Measurements from ENCODE around the gene MYL9.

MYL9 gene

DNA sequence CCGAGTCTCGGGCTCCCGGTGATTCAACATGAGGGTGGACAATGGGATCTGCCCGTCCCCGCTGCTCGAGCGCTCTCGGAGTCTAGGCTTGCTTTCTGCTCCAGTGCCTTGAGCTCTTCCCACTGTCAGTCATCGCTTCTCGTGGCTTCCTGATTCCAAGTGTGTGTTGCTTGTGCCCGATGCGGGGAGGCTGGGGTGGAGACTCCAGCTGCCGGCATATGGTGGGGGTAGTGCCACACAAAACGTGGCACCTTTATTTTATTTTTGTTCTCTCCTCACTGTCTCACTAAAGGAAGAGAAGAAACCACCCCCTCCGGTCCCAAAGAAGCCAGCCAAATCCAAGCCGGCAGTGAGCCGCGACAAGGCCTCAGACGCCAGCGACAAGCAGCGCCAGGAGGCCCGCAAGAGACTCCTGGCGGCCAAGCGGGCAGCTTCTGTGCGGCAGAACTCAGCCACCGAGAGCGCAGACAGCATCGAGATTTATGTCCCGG lies 14.8 kb upstream of the MYL9 start:
- DNase-seq (ENCODE audit: low read depth, low spot score), result no peak
- TF ChIP-seq, protein P1, sequence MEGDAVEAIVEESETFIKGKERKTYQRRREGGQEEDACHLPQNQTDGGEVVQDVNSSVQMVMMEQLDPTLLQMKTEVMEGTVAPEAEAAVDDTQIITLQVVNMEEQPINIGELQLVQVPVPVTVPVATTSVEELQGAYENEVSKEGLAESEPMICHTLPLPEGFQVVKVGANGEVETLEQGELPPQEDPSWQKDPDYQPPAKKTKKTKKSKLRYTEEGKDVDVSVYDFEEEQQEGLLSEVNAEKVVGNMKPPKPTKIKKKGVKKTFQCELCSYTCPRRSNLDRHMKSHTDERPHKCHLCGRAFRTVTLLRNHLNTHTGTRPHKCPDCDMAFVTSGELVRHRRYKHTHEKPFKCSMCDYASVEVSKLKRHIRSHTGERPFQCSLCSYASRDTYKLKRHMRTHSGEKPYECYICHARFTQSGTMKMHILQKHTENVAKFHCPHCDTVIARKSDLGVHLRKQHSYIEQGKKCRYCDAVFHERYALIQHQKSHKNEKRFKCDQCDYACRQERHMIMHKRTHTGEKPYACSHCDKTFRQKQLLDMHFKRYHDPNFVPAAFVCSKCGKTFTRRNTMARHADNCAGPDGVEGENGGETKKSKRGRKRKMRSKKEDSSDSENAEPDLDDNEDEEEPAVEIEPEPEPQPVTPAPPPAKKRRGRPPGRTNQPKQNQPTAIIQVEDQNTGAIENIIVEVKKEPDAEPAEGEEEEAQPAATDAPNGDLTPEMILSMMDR (IDR thresholded peaks at IDR 0.05; ENCODE audit: low read depth, low read length), result no peak
- in situ Hi-C loops (cut with HindIII; ENCODE audit: low sequenced_read_pairs), result no loop called here
- no peak overlapping the region for H3K4me3 ChIP-seq (ENCODE audit: low read depth, low read length)

DNA sequence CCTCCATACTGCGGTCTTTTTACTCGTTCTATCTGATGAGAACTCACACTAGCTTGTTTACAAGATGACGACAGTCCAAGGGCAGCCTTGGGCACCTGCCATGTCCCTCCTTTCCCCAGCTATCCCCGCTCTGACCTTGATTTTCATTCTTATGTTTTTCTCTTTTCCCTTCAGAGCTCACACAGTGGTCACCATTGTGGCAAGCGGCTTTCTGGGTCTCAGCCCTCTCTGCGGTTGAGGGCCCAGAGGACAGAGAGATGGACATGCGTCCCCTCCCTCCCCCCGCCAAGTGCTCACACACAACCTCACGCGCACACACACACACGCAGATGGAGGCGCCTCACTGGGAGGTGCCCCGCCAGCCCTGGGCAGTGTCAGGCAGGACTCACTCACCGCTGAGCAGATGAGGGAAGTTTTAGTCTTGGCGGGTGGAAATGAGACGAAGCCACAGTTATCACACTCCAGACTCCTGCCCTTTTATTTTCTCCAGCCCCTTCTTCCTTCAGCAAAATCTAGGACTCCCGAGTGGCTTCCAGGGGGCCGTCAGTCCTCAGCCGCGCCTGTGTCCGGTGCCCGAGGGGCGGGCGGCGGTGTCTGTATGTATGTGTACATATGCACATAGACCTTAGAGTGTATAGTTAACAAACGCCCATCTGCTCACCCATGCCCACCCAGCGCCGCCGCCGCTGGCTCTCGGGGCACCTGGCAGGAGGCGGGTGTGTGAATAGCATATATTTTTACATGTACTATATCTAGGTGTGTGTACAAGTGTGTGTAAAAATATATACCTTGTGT lies 13.8 kb upstream of the MYL9 start:
- TF ChIP-seq, protein P1 (IDR thresholded peaks at IDR 0.05; ENCODE audit: low read depth, low read length), result no peak
- in situ Hi-C loops (cut with HindIII; ENCODE audit: low sequenced_read_pairs), result no loop called here
- no peak overlapping the region for H3K4me3 ChIP-seq (ENCODE audit: low read depth, low read length)
- no peak for DNase-seq (ENCODE audit: low read depth, low spot score)

DNA sequence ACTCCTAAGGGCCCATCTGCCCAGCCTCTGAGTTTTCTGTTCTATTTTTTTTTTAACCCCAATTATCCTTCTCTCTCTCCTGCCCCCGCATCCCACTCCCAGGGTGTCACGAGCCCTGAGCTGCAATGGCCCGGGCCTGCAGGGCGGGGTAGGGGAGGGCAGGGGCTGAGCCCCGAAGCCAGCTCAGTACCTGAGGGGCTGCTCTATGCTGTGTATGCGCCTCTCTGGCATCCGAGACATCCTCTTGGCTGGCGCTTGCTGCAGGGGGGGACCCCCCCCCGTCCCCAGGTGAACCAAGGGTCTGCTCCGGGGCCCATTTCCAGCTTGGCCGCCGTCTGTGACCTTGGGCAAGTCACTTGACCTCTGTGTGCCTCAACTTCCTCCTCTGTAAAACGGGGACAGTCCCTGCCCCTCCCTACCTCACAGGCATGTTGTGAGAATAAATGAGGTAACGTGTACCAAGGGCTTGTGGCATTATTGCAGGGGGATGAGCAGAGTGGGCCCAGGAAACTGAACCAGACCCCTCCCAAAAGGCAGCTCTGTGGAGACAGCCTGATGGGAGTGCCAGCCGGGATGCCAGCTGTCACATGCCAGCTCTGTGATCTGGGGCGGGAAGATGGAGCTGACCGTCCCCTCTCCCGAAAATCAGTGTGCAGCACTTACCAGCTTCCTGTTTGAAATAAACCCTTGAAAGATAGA lies 13.0 kb upstream of the MYL9 start:
- in situ Hi-C loops (cut with HindIII; ENCODE audit: low sequenced_read_pairs), result no loop called here
- TF ChIP-seq, protein P1 (IDR thresholded peaks at IDR 0.05; ENCODE audit: low read depth, low read length), result no peak
- no peak for DNase-seq (ENCODE audit: low read depth, low spot score)
- H3K4me3 ChIP-seq (ENCODE audit: low read depth, low read length), result no peak overlapping the region

DNA sequence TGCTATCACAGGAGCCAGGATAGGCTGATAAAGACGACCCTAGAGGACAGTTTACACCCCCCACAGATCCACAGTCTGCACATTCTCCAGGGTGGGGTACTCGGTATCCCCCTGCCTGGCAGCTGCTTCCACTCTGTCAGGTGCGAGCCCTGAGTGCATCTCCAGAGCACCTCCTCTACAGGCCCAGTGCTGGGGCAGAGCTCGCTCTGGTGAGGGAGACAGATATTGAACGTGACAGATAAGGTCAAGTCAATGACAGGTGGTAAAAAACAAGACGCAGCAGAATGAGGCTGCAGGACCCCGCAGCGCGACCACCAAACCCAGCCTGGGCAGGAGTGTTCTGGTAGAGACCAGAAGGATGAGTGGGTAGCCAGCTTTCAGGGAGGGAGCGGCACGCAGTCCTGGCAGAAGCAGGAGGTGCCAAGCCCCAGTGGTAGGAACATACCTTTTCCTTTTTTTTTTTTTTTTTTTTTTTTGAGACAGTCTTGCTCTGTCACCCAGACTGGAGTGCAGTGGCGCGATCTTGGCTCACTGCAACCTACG lies 12.4 kb upstream of the MYL9 start:
- DNase-seq (ENCODE audit: low read depth, low spot score), result no peak
- in situ Hi-C loops (cut with HindIII; ENCODE audit: low sequenced_read_pairs), result no loop called here
- no peak overlapping the region for H3K4me3 ChIP-seq (ENCODE audit: low read depth, low read length)
- TF ChIP-seq, protein P1 (IDR thresholded peaks at IDR 0.05; ENCODE audit: low read depth, low read length), result no peak

DNA sequence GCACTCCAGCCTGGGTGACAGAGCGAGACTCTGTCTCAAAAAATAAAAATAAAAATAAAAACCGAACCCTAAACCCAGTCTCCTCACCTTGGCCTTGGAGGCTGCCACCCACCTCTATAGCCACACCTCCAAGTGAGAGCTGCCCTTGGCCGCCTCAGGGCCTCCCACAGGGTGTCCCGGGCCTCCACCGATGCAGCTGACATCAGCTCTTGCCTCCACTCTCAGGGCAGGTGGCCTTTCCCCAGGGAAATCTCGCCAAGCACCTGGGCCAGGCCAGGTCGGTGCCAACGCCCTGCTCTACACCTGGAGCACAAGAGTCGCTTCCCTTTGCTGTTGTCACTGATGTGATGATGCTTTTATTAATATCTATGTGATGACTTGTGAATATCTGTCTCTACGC lies 8.9 kb upstream of the MYL9 start:
- no peak for DNase-seq (ENCODE audit: low read depth, low spot score)
- no peak overlapping the region for H3K4me3 ChIP-seq (ENCODE audit: low read depth, low read length)
- in situ Hi-C loops (cut with HindIII; ENCODE audit: low sequenced_read_pairs), result no loop called here
- TF ChIP-seq, protein P1 (IDR thresholded peaks at IDR 0.05; ENCODE audit: low read depth, low read length), result no peak

DNA sequence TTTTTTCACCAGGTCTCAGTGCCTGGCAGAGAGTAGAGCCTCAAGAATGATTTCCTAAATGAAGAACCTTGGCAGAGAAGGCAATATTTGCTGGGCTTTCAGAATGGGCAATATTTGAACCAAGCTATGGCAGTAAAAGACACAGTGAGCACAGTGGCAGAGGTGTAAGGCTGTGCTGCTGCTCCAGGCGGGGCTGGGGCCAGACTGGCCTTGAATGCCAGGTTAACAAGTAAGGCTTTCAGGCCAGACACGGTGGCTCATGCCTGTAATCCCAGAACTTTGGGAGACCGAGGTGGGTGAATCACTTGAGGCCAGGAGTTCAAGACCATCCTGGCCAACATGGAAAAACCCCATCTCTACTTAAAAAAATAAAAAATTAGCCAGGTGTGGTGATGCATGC lies 8.5 kb upstream of the MYL9 start:
- DNase-seq (ENCODE audit: low read depth, low spot score), result no peak
- in situ Hi-C loops (cut with HindIII; ENCODE audit: low sequenced_read_pairs), result no loop called here
- no peak overlapping the region for H3K4me3 ChIP-seq (ENCODE audit: low read depth, low read length)
- TF ChIP-seq, protein P1 (IDR thresholded peaks at IDR 0.05; ENCODE audit: low read depth, low read length), result no peak

Data from astrocyte of the spinal cord (primary cell).